HG02981 (cell line): Measurements from ENCODE around the gene PLAU.
"Not testable (repeated sequence)": the region's sequence is repeated elsewhere in the genome, so short reads cannot be mapped to it uniquely, and the experiment has no call there.

Experiments used
- ATAC-seq: cut with Tn5 transposase; IDR thresholded peaks from one replicate; pipeline ENCODE4 v1.9.1; 2021; ENCODE audit warnings: mild to moderate bottlenecking, moderate library complexity; ENCODE audit not compliant: unreplicated experiment

PLAU gene

GRCh38 chr10:73948947-73949633, 38.2 kb downstream of the PLAU start:
- ATAC-seq: no peak

- ATAC-seq: no peak
Observed at GRCh38 chr10:73950155-73950948, 39.4 kb downstream of the PLAU start.

- ATAC-seq: no peak
Observed at GRCh38 chr10:73953665-73954064, 42.7 kb downstream of the PLAU start.

GRCh38 chr10:73954737-73955136, 43.8 kb downstream of the PLAU start:
- no peak for ATAC-seq

GRCh38 chr10:73955719-73956118, 44.8 kb downstream of the PLAU start:
- no peak for ATAC-seq

DNA sequence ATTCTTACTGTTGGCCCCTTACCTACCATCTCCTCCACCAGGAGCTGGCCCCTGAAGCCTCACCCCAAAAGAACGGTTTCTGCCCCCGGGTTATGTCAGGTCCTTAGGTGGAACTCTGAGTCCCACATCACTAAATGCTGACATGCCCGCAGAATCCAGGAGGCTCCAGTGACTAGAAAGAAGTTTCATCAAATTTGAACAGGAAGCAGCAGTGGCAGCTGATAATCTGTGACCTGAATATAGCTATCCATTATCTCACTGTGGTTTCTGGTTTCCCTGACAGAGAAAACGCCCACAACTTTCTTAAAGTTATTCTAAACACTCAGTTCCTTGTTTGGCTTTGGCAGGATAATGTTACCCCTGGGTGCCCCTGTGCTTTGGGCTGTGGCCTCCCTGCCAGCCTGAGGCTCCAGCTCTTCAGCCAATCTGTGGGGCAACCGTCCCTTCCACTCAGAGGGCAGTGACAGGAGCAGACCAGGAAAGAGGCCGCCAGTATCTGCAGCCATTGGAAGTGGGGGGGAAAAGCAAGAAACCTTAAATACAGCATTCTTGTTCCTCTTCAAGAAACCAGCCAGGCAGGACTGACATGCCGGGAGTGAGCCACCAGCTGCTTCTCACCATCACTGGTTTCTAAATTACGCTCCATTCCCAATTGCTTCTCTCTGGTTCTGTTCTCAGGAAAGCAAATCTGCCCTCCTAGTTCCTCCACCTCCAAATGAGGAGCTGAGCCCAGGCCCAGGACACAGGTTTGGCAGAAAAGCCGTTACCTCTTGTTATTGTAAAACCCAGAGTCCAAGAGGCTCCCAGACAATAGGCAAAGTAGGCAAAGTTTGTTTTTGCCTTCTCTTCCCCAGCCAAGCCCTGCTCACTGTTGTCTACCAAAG, 45.8 kb downstream of the PLAU start:
- peak; percentile 53 for ATAC-seq

- ATAC-seq: peak; percentile 41
Observed at GRCh38 chr10:73959484-73960243, 48.7 kb downstream of the PLAU start.

DNA sequence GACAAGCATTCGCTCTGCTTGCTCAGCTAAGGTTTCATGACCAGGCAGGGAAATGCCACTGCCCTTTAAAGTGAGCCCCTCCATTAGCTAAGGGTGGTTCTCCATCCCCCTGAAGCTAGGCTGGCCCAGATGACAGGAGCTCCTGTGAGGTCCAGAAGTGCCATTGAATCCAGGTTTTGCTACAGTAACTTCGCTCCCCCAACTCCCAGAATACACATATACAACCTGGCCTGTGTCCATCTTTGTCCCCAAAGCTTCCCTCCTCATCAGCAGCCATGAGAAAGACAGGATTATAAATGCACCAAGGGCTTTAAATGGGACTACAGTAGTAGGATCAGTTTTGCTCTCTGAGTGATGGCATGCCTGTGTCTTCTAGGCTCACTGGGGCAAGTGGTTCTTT, 51.5 kb downstream of the PLAU start:
- no peak for ATAC-seq

GRCh38 chr10:73963533-73963932, 52.6 kb downstream of the PLAU start:
- not testable (repeated sequence) for ATAC-seq

GRCh38 chr10:73964743-73965142, 53.8 kb downstream of the PLAU start:
- no peak for ATAC-seq

GRCh38 chr10:73965267-73965889, 54.4 kb downstream of the PLAU start:
- not testable (repeated sequence) for ATAC-seq

GRCh38 chr10:73965890-73966768, 55.2 kb downstream of the PLAU start:
- ATAC-seq: no peak

- no peak for ATAC-seq
Observed at GRCh38 chr10:73967022-73967429, 56.1 kb downstream of the PLAU start.
